HEK293 (cell line): ENCODE results near the gene RNF2.

Experiments used
- CTCF ChIA-PET: fragments of 350-600 bp; formaldehyde crosslinking; extraction: SDS; loops from one replicate; lab custom pipeline; 2021; ENCODE audit warnings: antibody characterized with exemption; lab: Yijun Ruan, JAX
- POLR2A ChIA-PET: fragments of 300-600 bp; formaldehyde crosslinking; extraction: SDS; loops from one replicate; lab custom pipeline; 2020; ENCODE audit warnings: antibody characterized with exemption, inconsistent platforms; lab: Yijun Ruan, JAX
- H3K27ac ChIP-seq: fragments of 200-500 bp; sonication (Bioruptor generic); 2 replicates; pipeline ENCODE4 v1.5.1; 2014; ENCODE audit warnings: low read depth, low read length, control low read depth, inconsistent platforms; ENCODE audit errors: extremely low read depth
- H3K36me3 ChIP-seq, 2 experiments: fragments of 200-500 bp in 1 of 2; sonication (Bioruptor generic) in 1 of 2; 1 replicate in 1 of 2; 2 replicates in 1 of 2; pipeline ENCODE4 v1.5.1; 2014 to 2017; ENCODE audit warnings: inconsistent platforms in 2 of 2, low read length in 2 of 2; ENCODE audit not compliant: control insufficient read depth in 2 of 2, insufficient read depth in 1 of 2
- H3K4me1 ChIP-seq: fragments of 200-500 bp; sonication (Bioruptor generic); 2 replicates; pipeline ENCODE4 v1.5.1; 2014; ENCODE audit warnings: mild to moderate bottlenecking, low read length, inconsistent platforms; ENCODE audit not compliant: control insufficient read depth, insufficient read depth
- H3K4me3 ChIP-seq: 2 replicates; pipeline ENCODE4 v1.5.1; 2011; ENCODE audit warnings: low read depth, mild to moderate bottlenecking, control low read depth, low read length, moderate library complexity
- H3K9me3 ChIP-seq: fragments of 200-500 bp; sonication (Bioruptor generic); 2 replicates; pipeline ENCODE4 v1.5.1; 2014; ENCODE audit warnings: low read depth, low read length, inconsistent platforms; ENCODE audit not compliant: control insufficient read depth, insufficient read depth
- AEBP2 ChIP-seq: fragments of 450-650 bp; formaldehyde crosslinking; IDR thresholded peaks from 2 replicates; pipeline ENCODE4 v1.5.1; 2016; ENCODE audit warnings: missing biosample characterization, missing genetic modification characterization, borderline replicate concordance
- ATF2 ChIP-seq: fragments of 450-650 bp; formaldehyde crosslinking; IDR thresholded peaks from 2 replicates; pipeline ENCODE4 v1.5.1; 2016; ENCODE audit warnings: missing biosample characterization, missing genetic modification characterization, low read depth
- EGR2 ChIP-seq: fragments of 450-650 bp; formaldehyde crosslinking; IDR thresholded peaks from 2 replicates; pipeline ENCODE4 v1.5.1; 2016; ENCODE audit warnings: low read depth, missing biosample characterization, missing genetic modification characterization
- HOXC10 ChIP-seq: sonication (generic); formaldehyde crosslinking; IDR thresholded peaks from 2 replicates; pipeline ENCODE4 v1.8.1; 2023; ENCODE audit warnings: mild to moderate bottlenecking, missing genetic modification reagents
- KLF9 ChIP-seq: fragments of 450-650 bp; formaldehyde crosslinking; IDR thresholded peaks from 2 replicates; pipeline ENCODE4 v1.5.1; 2016; ENCODE audit warnings: missing biosample characterization, missing genetic modification characterization, low read depth
- MYNN ChIP-seq: fragments of 450-650 bp; formaldehyde crosslinking; IDR thresholded peaks from 2 replicates; pipeline ENCODE4 v1.5.1; 2016; ENCODE audit warnings: missing biosample characterization, missing genetic modification characterization, borderline replicate concordance
- OSR2 ChIP-seq: fragments of 450-650 bp; formaldehyde crosslinking; IDR thresholded peaks from 2 replicates; pipeline ENCODE4 v1.5.1; 2016; ENCODE audit warnings: missing biosample characterization, missing genetic modification characterization
- OVOL3 ChIP-seq: fragments of 450-650 bp; formaldehyde crosslinking; IDR thresholded peaks from 2 replicates; pipeline ENCODE4 v1.5.1; 2016; ENCODE audit warnings: missing biosample characterization, missing genetic modification characterization
- PBX3 ChIP-seq: sonication (generic); formaldehyde crosslinking; IDR thresholded peaks from 2 replicates; pipeline ENCODE4 v1.8.1; 2022; ENCODE audit warnings: mild to moderate bottlenecking, moderate library complexity, missing genetic modification reagents
- RBAK ChIP-seq: fragments of 450-650 bp; formaldehyde crosslinking; IDR thresholded peaks from 2 replicates; pipeline ENCODE4 v1.5.1; 2016; ENCODE audit warnings: missing biosample characterization, missing genetic modification characterization
- ZNF112 ChIP-seq: fragments of 450-650 bp; formaldehyde crosslinking; IDR thresholded peaks from 2 replicates; pipeline ENCODE4 v1.5.0; 2017; ENCODE audit warnings: missing biosample characterization, missing genetic modification characterization
- ZNF132 ChIP-seq: fragments of 450-650 bp; formaldehyde crosslinking; IDR thresholded peaks from 2 replicates; pipeline ENCODE4 v1.5.1; 2017; ENCODE audit warnings: missing biosample characterization, missing genetic modification characterization, borderline replicate concordance
- ZNF184 ChIP-seq: fragments of 450-650 bp; IDR thresholded peaks from 2 replicates; pipeline ENCODE4 v1.5.1; 2018; ENCODE audit warnings: missing biosample characterization, mild to moderate bottlenecking, missing genetic modification characterization
- ZNF26 ChIP-seq: fragments of 450-650 bp; formaldehyde crosslinking; IDR thresholded peaks from 2 replicates; pipeline ENCODE4 v1.5.1; 2016; ENCODE audit warnings: missing biosample characterization, missing genetic modification characterization
- ZNF341 ChIP-seq: fragments of 450-650 bp; formaldehyde crosslinking; IDR thresholded peaks from 2 replicates; pipeline ENCODE4; 2016; ENCODE audit warnings: low read depth, missing biosample characterization, missing genetic modification characterization
- ZNF37A ChIP-seq: fragments of 450-650 bp; IDR thresholded peaks from 2 replicates; pipeline ENCODE4 v1.5.1; 2018; ENCODE audit warnings: missing biosample characterization, missing genetic modification characterization
- ZNF426 ChIP-seq: fragments of 450-650 bp; formaldehyde crosslinking; IDR thresholded peaks from 2 replicates; pipeline ENCODE4 v1.5.1; 2017; ENCODE audit warnings: missing biosample characterization, missing genetic modification characterization, mild to moderate bottlenecking, inconsistent platforms, moderate library complexity
- ZNF549 ChIP-seq: fragments of 450-650 bp; IDR thresholded peaks from 2 replicates; pipeline ENCODE4 v1.5.1; 2018; ENCODE audit warnings: missing biosample characterization, missing genetic modification characterization, mild to moderate bottlenecking, inconsistent platforms, moderate library complexity
- ZNF585B ChIP-seq: fragments of 450-650 bp; formaldehyde crosslinking; IDR thresholded peaks from 2 replicates; pipeline ENCODE4 v1.5.1; 2016; ENCODE audit warnings: missing biosample characterization, missing genetic modification characterization
- ZNF600 ChIP-seq: fragments of 450-650 bp; formaldehyde crosslinking; IDR thresholded peaks from 2 replicates; pipeline ENCODE4 v1.5.1; 2016; ENCODE audit warnings: missing biosample characterization, missing genetic modification characterization
- ZNF692 ChIP-seq: fragments of 450-650 bp; formaldehyde crosslinking; IDR thresholded peaks from 2 replicates; pipeline ENCODE4 v1.5.1; 2016; ENCODE audit warnings: missing biosample characterization, missing genetic modification characterization
- ZNF707 ChIP-seq: fragments of 450-650 bp; formaldehyde crosslinking; IDR thresholded peaks from 2 replicates; pipeline ENCODE4 v1.5.1; 2016; ENCODE audit warnings: missing biosample characterization, missing genetic modification characterization

The RNF2 gene

GRCh38 chr1:185139246-185139645 lies 93.9 kb downstream of the RNF2 start:
- H3K27ac ChIP-seq, result no peak overlapping the region
- ChIA-PET POLR2A (no interaction called here), CTCF (no interaction called here)
- TF ChIP-seq ZNF707, result no peak
- TF ChIP-seq ZNF600 (tag by site-specific recombination), result no peak
- TF ChIP-seq ZNF692 (tag by site-specific recombination), result no peak
- no peak for TF ChIP-seq KLF9
- TF ChIP-seq ZNF549, result no peak
- no peak for TF ChIP-seq ZNF585B (tag by site-specific recombination)
- H3K36me3 ChIP-seq, result peaks cover 21 to 65% of the 10 kb centered on the region in 2 experiments
- no peak overlapping the region for H3K4me3 ChIP-seq
- no peaks in the 10 kb centered on the region for H3K4me1 ChIP-seq
- H3K9me3 ChIP-seq, result no peaks in the 10 kb centered on the region

- no peak overlapping the region for H3K27ac ChIP-seq
- POLR2A ChIA-PET, result no interaction called here
- H3K9me3 ChIP-seq, result no peaks in the 10 kb centered on the region
- no peaks in the 10 kb centered on the region for H3K4me1 ChIP-seq
- H3K36me3 ChIP-seq, result peaks cover 21 to 71% of the 10 kb centered on the region in 2 experiments
- CTCF ChIA-PET, result interaction anchor here (1.3 kb wide), 1 partner anchor 10 kb away, joined by 3 read pairs; no protein-coding TSS in a partner anchor
- TF ChIP-seq HOXC10 (no peak), ZNF341 (tag by site-specific recombination) (no peak)
- H3K4me3 ChIP-seq, result no peak overlapping the region
Observed at GRCh38 chr1:185144233-185144632, 98.9 kb downstream of the RNF2 start.

- peaks cover 17 to 46% of the 10 kb centered on the region in 2 experiments for H3K36me3 ChIP-seq
- H3K27ac ChIP-seq, result no peak overlapping the region
- no peaks in the 10 kb centered on the region for H3K9me3 ChIP-seq
- no peak overlapping the region for H3K4me3 ChIP-seq
- TF ChIP-seq PBX3, result no peak
- no peak for TF ChIP-seq ZNF184 (tag by site-specific recombination)
- TF ChIP-seq ATF2 (tag by site-specific recombination), result no peak
- no peak for TF ChIP-seq OSR2
- no peak for TF ChIP-seq OVOL3 (tag by site-specific recombination)
- no peak for TF ChIP-seq ZNF132 (tag by site-specific recombination)
- no peak for TF ChIP-seq ZNF112 (tag by site-specific recombination)
- TF ChIP-seq ZNF37A, result no peak
- no peak for TF ChIP-seq ZNF26 (tag by site-specific recombination)
- no peak for TF ChIP-seq RBAK (tag by site-specific recombination)
- TF ChIP-seq ZNF426 (tag by site-specific recombination), result no peak
- no peak for TF ChIP-seq AEBP2 (tag by site-specific recombination)
- TF ChIP-seq MYNN (tag by site-specific recombination), result no peak
- no peak for TF ChIP-seq EGR2
- H3K4me1 ChIP-seq, result no peaks in the 10 kb centered on the region
- CTCF ChIA-PET, result interaction anchor here (0.6 kb wide), 1 partner anchor 19 kb away, joined by 3 read pairs; no protein-coding TSS in a partner anchor
- POLR2A ChIA-PET, result no interaction called here
Observed at GRCh38 chr1:185151215-185151614, 105.9 kb downstream of the RNF2 start.
